ENCODE results near the gene MRPL10. TPM values are rescaled to one million over a fixed set of nuclear protein-coding genes. Genes with fewer than 3 reads are reported as not detected.

MRPL10 gene
- total RNA-seq, 1 experiment from 2014 or later = 67.2 TPM

DNA sequence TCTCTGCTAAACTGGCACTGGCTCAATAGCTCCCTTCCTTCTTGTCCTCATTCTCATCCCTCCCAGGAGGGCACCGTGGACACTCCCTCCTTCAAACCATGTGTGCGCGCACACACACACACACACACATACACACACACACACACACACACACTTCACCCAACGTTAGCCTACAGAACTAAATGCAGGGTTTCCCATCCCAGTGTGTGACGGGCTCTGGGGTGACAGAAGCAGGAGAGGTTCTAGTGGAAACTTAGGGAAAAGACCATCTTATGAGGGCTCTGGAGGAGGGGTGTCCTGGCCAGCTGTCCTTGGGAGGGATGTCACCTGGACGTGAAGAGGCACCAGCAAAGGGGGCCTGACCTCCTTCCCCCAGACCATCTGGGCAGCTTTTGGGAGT, 29.4 kb downstream of the MRPL10 start:
- no peak overlapping the region for H3K4me2 ChIP-seq (ENCODE audit: insufficient read depth, insufficient read length, low read length)
- no CpG with 5 or more reads among the region's 6 CpGs for WGBS (ENCODE audit: extremely low coverage, insufficient read length, low lambda C conversion rate)
- no peak overlapping the region for H3K18ac ChIP-seq (ENCODE audit: insufficient read length, low read depth, low read length)
- no peak overlapping the region for H2BK20ac ChIP-seq (ENCODE audit: low read depth, low read length, poor library complexity, severe bottlenecking)
- H4K20me1 ChIP-seq (ENCODE audit: control insufficient read depth, insufficient read depth, insufficient read length) = no peaks in the 10 kb centered on the region
- H3T11ph ChIP-seq (ENCODE audit: low read length) = no peak overlapping the region
- no peak overlapping the region for H4K8ac ChIP-seq (replicated peaks; ENCODE audit: insufficient read length, low read depth, low read length)
- no peak overlapping the region for H2AK5ac ChIP-seq (ENCODE audit: insufficient read length, low read length)
- no peak overlapping the region for H3K23ac ChIP-seq (ENCODE audit: insufficient read length, low read depth, low read length)
- no peaks in the 10 kb centered on the region for H3K79me2 ChIP-seq (ENCODE audit: insufficient read depth, low read length)
- no peaks in the 10 kb centered on the region for H3K4me1 ChIP-seq (ENCODE audit: insufficient read depth, low read length)
- no peaks in the 10 kb centered on the region for H3K36me3 Mint-ChIP-seq (ENCODE audit: insufficient read depth in 1 of 3, low read depth in 3 of 3)
- no peak overlapping the region for H2BK120ac ChIP-seq (ENCODE audit: low read depth, low read length, poor library complexity, severe bottlenecking)
- no peak overlapping the region for H2BK12ac ChIP-seq (ENCODE audit: insufficient read length, low read depth, low read length)
- H3K4me1 Mint-ChIP-seq = no peaks in the 10 kb centered on the region
- no peaks in the 10 kb centered on the region for H3K9me3 Mint-ChIP-seq
- no peak overlapping the region for H3K14ac ChIP-seq (ENCODE audit: insufficient read depth, low read length)
- no peak overlapping the region for H3K27ac ChIP-seq (ENCODE audit: insufficient read length, low read depth, low read length)
- no peaks in the 10 kb centered on the region for H3K79me1 ChIP-seq (ENCODE audit: insufficient read depth, low read depth, low read length, poor library complexity, severe bottlenecking)
- no peak overlapping the region for H2BK5ac ChIP-seq (ENCODE audit: insufficient read length, low read length)
- no peak overlapping the region for H4K91ac ChIP-seq (ENCODE audit: insufficient read length, low read depth, low read length)
- no peaks in the 10 kb centered on the region for H3K23me2 ChIP-seq (ENCODE audit: insufficient read length, low read depth, low read length, poor library complexity, severe bottlenecking)
- H2AFZ ChIP-seq (ENCODE audit: low read length) = no peak overlapping the region
- no peak overlapping the region for H3K27ac Mint-ChIP-seq
- H3K27me3 ChIP-seq (ENCODE audit: insufficient read depth, low read length) = no peaks in the 10 kb centered on the region; the same call in 1 of the 2 replicates
- H3K4me3 Mint-ChIP-seq = no peak overlapping the region
- no peak overlapping the region for H3K9ac ChIP-seq (ENCODE audit: extremely low read depth, insufficient read length, low read length)
- no peak overlapping the region for H3K4ac ChIP-seq (ENCODE audit: low read depth, low read length)
- peaks cover 13% of the 10 kb centered on the region for H3K27me3 Mint-ChIP-seq (ENCODE audit: low read depth)
- H2BK15ac ChIP-seq (ENCODE audit: low read depth, low read length) = no peak overlapping the region
- H3K9me3 ChIP-seq (ENCODE audit: control insufficient read depth, low read depth, low read length) = no peaks in the 10 kb centered on the region
- no peak for DNase-seq
- no peak overlapping the region for H4K5ac ChIP-seq (ENCODE audit: insufficient read length, low read depth, low read length)
- H3K56ac ChIP-seq (ENCODE audit: insufficient read length, low read depth, low read length) = no peak overlapping the region
- TF ChIP-seq, protein P1, sequence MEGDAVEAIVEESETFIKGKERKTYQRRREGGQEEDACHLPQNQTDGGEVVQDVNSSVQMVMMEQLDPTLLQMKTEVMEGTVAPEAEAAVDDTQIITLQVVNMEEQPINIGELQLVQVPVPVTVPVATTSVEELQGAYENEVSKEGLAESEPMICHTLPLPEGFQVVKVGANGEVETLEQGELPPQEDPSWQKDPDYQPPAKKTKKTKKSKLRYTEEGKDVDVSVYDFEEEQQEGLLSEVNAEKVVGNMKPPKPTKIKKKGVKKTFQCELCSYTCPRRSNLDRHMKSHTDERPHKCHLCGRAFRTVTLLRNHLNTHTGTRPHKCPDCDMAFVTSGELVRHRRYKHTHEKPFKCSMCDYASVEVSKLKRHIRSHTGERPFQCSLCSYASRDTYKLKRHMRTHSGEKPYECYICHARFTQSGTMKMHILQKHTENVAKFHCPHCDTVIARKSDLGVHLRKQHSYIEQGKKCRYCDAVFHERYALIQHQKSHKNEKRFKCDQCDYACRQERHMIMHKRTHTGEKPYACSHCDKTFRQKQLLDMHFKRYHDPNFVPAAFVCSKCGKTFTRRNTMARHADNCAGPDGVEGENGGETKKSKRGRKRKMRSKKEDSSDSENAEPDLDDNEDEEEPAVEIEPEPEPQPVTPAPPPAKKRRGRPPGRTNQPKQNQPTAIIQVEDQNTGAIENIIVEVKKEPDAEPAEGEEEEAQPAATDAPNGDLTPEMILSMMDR (conservative IDR thresholded peaks at IDR 0.05) = no peak

Measured in H9 (cell line).